Panc1 (cell line): ENCODE results near the gene FHAD1. TPM values are rescaled to one million over a fixed set of nuclear protein-coding genes. Genes with fewer than 3 reads are reported as not detected.

Experiments
- ATAC-seq: fragments of 200-7000 bp; cut with Tn5 transposase; 2 replicates; pipeline ENCODE4 v1.9.1; 2020; ENCODE audit warnings: mild to moderate bottlenecking, moderate library complexity
- BruUV-seq: library from RNA; stranded (reverse); fragments of 400-500 nt; replicated peaks from 2 replicates; lab custom pipeline; 2021; lab: Mats Ljungman, UMichigan
- CTCF ChIA-PET: fragments of 300-600 bp; sonication (Branson Sonifier 250); formaldehyde crosslinking; loops from one replicate; lab custom pipeline; 2022; ENCODE audit warnings: antibody characterized with exemption; lab: Charles Lee
- POLR2A ChIA-PET: fragments of 300-600 bp; sonication (Branson Sonifier 250); formaldehyde crosslinking; loops from one replicate; lab custom pipeline; 2022; ENCODE audit warnings: antibody characterized with exemption; lab: Charles Lee
- DNase-seq: peaks from one replicate; pipeline ENCODE4 v3.0.0-alpha.2; 2010; ENCODE audit warnings: low read depth, low spot score
- H3K27ac ChIP-seq: 2 replicates; pipeline ENCODE4 v1.5.1; 2011; ENCODE audit warnings: mild to moderate bottlenecking, low read length, inconsistent platforms
- H3K27me3 ChIP-seq: fragments of 200-500 bp; sonication (Bioruptor generic); 2 replicates; pipeline ENCODE4 v1.6.0; 2014; ENCODE audit warnings: low read length, inconsistent platforms; ENCODE audit not compliant: control insufficient read depth, insufficient read depth
- H3K36me3 ChIP-seq: fragments of 200-500 bp; sonication (Bioruptor generic); 2 replicates; pipeline ENCODE4 v1.5.1; 2014; ENCODE audit warnings: inconsistent platforms, mild to moderate bottlenecking, low read length, moderate library complexity; ENCODE audit not compliant: control insufficient read depth, insufficient read depth
- H3K4me1 ChIP-seq: 2 replicates; pipeline ENCODE4 v1.5.1; 2011; ENCODE audit warnings: inconsistent platforms, mild to moderate bottlenecking, low read length, moderate library complexity; ENCODE audit not compliant: control insufficient read depth, insufficient read depth
- H3K4me3 ChIP-seq, 2 experiments: 2 replicates each; pipeline ENCODE4 v1.5.1; 2011 to 2012; ENCODE audit warnings: low read depth in 2 of 2, low read length in 2 of 2, mild to moderate bottlenecking in 2 of 2, inconsistent platforms in 1 of 2, moderate library complexity in 1 of 2
- H3K9me3 ChIP-seq: fragments of 200-500 bp; sonication (Bioruptor generic); 2 replicates; pipeline ENCODE4 v1.5.1; 2014; ENCODE audit warnings: low read depth, mild to moderate bottlenecking, inconsistent platforms, low read length, moderate library complexity; ENCODE audit not compliant: control insufficient read depth, insufficient read depth
- CTCF ChIP-seq: fragments of 450-650 bp; IDR thresholded peaks from 2 replicates; pipeline ENCODE4 v1.5.1; 2017; ENCODE audit warnings: mild to moderate bottlenecking
- POLR2AphosphoS5 ChIP-seq: IDR thresholded peaks from 2 replicates; pipeline ENCODE4 v1.6.1; 2012; ENCODE audit warnings: mild to moderate bottlenecking, low read depth, low read length, moderate library complexity
- SIN3A ChIP-seq: IDR thresholded peaks from 2 replicates; pipeline ENCODE4 v1.6.1; 2012; ENCODE audit warnings: low read depth, mild to moderate bottlenecking, low read length, moderate library complexity, borderline replicate concordance; ENCODE audit not compliant: insufficient read depth
- TCF7L2 ChIP-seq: IDR thresholded peaks from 2 replicates; pipeline ENCODE4 v1.6.1; 2011; ENCODE audit warnings: mild to moderate bottlenecking, low read depth, low read length, inconsistent platforms
- in situ Hi-C: cut with HindIII; loops from 2 replicates; pipeline ENCODE4 v1.10.0; 2016; ENCODE audit warnings: low sequenced_read_pairs, low pct_unique_long_range_greater_than_20kb
- intact Hi-C: fragments of 100-400 bp; cut with micrococcal nuclease; formaldehyde crosslinking; loops from one replicate; pipeline ENCODE4 v1.10.0; 2022; ENCODE audit not compliant: unreplicated experiment
- total RNA-seq: library from RNA; stranded (reverse); gene quantifications from one replicate; pipeline ENCODE4 v1.2.1, GENCODE V29; 2021; ENCODE audit not compliant: unreplicated experiment
- TF ChIP-seq, protein P1 (sequence below), 2 experiments: IDR thresholded peaks; 2 replicates each; pipeline ENCODE4 v1.6.1; 2011 to 2012; ENCODE audit warnings: low read depth in 2 of 2, control low read depth in 1 of 2, low read length in 1 of 2, mild to moderate bottlenecking in 1 of 2, moderate library complexity in 1 of 2; ENCODE audit not compliant: insufficient read depth in 1 of 2

Gene FHAD1
- total RNA-seq, 1 experiment from 2014 or later = 0.23 TPM

GRCh38 chr1:15224259-15224869 lies 22.7 kb upstream of the FHAD1 start:
- TF ChIP-seq TCF7L2 (no peak), POLR2AphosphoS5 (no peak), CTCF (no peak), SIN3A (no peak)
- no peak for DNase-seq
- ATAC-seq = no peak
- in situ Hi-C loops (no loop called here), intact Hi-C loops (no loop called here)
- Histone ChIP-seq H3K27me3 (no peaks in the 10 kb centered on the region), H3K9me3 (no peaks in the 10 kb centered on the region), H3K4me3 (no peak overlapping the region), H3K36me3 (no peaks in the 10 kb centered on the region), H3K4me1 (no peaks in the 10 kb centered on the region), H3K27ac (no peak overlapping the region)
- ChIA-PET CTCF (no interaction called here), POLR2A (no interaction called here)
- no TSS peak for BruUV-seq

- TF ChIP-seq, protein P1, sequence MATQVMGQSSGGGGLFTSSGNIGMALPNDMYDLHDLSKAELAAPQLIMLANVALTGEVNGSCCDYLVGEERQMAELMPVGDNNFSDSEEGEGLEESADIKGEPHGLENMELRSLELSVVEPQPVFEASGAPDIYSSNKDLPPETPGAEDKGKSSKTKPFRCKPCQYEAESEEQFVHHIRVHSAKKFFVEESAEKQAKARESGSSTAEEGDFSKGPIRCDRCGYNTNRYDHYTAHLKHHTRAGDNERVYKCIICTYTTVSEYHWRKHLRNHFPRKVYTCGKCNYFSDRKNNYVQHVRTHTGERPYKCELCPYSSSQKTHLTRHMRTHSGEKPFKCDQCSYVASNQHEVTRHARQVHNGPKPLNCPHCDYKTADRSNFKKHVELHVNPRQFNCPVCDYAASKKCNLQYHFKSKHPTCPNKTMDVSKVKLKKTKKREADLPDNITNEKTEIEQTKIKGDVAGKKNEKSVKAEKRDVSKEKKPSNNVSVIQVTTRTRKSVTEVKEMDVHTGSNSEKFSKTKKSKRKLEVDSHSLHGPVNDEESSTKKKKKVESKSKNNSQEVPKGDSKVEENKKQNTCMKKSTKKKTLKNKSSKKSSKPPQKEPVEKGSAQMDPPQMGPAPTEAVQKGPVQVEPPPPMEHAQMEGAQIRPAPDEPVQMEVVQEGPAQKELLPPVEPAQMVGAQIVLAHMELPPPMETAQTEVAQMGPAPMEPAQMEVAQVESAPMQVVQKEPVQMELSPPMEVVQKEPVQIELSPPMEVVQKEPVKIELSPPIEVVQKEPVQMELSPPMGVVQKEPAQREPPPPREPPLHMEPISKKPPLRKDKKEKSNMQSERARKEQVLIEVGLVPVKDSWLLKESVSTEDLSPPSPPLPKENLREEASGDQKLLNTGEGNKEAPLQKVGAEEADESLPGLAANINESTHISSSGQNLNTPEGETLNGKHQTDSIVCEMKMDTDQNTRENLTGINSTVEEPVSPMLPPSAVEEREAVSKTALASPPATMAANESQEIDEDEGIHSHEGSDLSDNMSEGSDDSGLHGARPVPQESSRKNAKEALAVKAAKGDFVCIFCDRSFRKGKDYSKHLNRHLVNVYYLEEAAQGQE (IDR thresholded peaks at IDR 0.05; ENCODE audit: insufficient read depth in 1 of 2, low read depth in 2 of 2, low read length in 1 of 2) = no peak
- TF ChIP-seq TCF7L2 (no peak), POLR2AphosphoS5 (no peak), SIN3A (no peak), CTCF (no peak)
- ATAC-seq = no peak
- no peak for DNase-seq
- no TSS peak for BruUV-seq
- ChIA-PET CTCF (no interaction called here), POLR2A (interaction anchor here (0.6 kb wide), 1 partner anchor 26 kb away, joined by 8 read pairs; no protein-coding TSS in a partner anchor)
- in situ Hi-C loops (no loop called here), intact Hi-C loops (no loop called here)
- no peak overlapping the region for H3K4me3 ChIP-seq
- no peaks in the 10 kb centered on the region for H3K9me3 ChIP-seq
- H3K27me3 ChIP-seq = no peaks in the 10 kb centered on the region
- no peak overlapping the region for H3K27ac ChIP-seq
- H3K36me3 ChIP-seq = no peaks in the 10 kb centered on the region
- no peaks in the 10 kb centered on the region for H3K4me1 ChIP-seq
Measured at GRCh38 chr1:15224974-15225373, 22.0 kb upstream of the FHAD1 start.
